GM23338 (cell line): ENCODE data around the gene SRSF2. TPM values are rescaled to one million over a fixed set of nuclear protein-coding genes. Genes with fewer than 3 reads are reported as not detected.
A peak's percentile ranks its signal among the peaks of the same experiment; 100 is the strongest.

Experiments used
- ATAC-seq: fragments of 200-7000 bp; cut with Tn5 transposase; 3 replicates; pipeline ENCODE4 v1.9.1; 2020
- DNase-seq: peaks from one replicate; pipeline ENCODE4 v3.0.0-alpha.2; 2015; ENCODE audit warnings: low spot score
- H2AFZ ChIP-seq: fragments of 200-600 bp; sonication (generic); 2 replicates; pipeline ENCODE4 v1.8.0; 2016; ENCODE audit warnings: antibody characterized with exemption, mild to moderate bottlenecking, moderate library complexity
- H3F3A ChIP-seq: fragments of 200-600 bp; sonication (generic); replicated peaks from 2 replicates; pipeline ENCODE4 v1.8.0; 2017; ENCODE audit warnings: antibody characterized with exemption, mixed run types, low read depth
- H3K27ac ChIP-seq: fragments of 200-600 bp; sonication (generic); 2 replicates; pipeline ENCODE4 v1.6.1; 2016; ENCODE audit warnings: low read depth
- H3K27me3 ChIP-seq: fragments of 200-600 bp; sonication (generic); 2 replicates; pipeline ENCODE4 v1.8.0; 2016; ENCODE audit warnings: mild to moderate bottlenecking, mixed run types, moderate library complexity; ENCODE audit not compliant: insufficient read depth
- H3K36me3 ChIP-seq: fragments of 200-600 bp; sonication (generic); 2 replicates; pipeline ENCODE4 v1.8.0; 2016; ENCODE audit warnings: mild to moderate bottlenecking; ENCODE audit not compliant: insufficient read depth
- H3K4me1 ChIP-seq: fragments of 200-600 bp; sonication (generic); 2 replicates; pipeline ENCODE4 v1.8.0; 2016; ENCODE audit warnings: mild to moderate bottlenecking, moderate library complexity; ENCODE audit not compliant: insufficient read depth
- H3K4me2 ChIP-seq: fragments of 200-600 bp; sonication (generic); 2 replicates; pipeline ENCODE4 v1.7.1; 2017; ENCODE audit warnings: mixed run types
- H3K4me3 ChIP-seq: fragments of 200-600 bp; sonication (generic); 2 replicates; pipeline ENCODE4 v1.6.1; 2016; ENCODE audit warnings: mixed run types
- H3K79me2 ChIP-seq: fragments of 200-600 bp; sonication (generic); replicated peaks from 2 replicates; pipeline ENCODE4 v1.8.0; 2017; ENCODE audit warnings: mild to moderate bottlenecking; ENCODE audit not compliant: insufficient read depth
- H3K9me2 ChIP-seq: fragments of 200-600 bp; sonication (generic); 2 replicates; pipeline ENCODE4 v1.8.0; 2017; ENCODE audit not compliant: insufficient read depth
- H4K20me1 ChIP-seq: fragments of 200-600 bp; sonication (generic); replicated peaks from 2 replicates; pipeline ENCODE4 v1.8.0; 2017; ENCODE audit warnings: mild to moderate bottlenecking; ENCODE audit not compliant: insufficient read depth
- H3K27ac Mint-ChIP-seq: 2 replicates; pipeline ENCODE4 v1.8.0; 2020; ENCODE audit warnings: inconsistent platforms, mild to moderate bottlenecking, moderate library complexity, mixed read lengths
- H3K27me3 Mint-ChIP-seq: 3 replicates; pipeline ENCODE4 v1.8.0; 2022; ENCODE audit warnings: low read depth, mild to moderate bottlenecking, moderate library complexity, mixed read lengths, inconsistent platforms; ENCODE audit not compliant: insufficient read depth, poor library complexity
- H3K36me3 Mint-ChIP-seq: 3 replicates; pipeline ENCODE4 v1.8.0; 2021; ENCODE audit warnings: low read depth, mild to moderate bottlenecking, inconsistent platforms, moderate library complexity, mixed read lengths
- H3K4me1 Mint-ChIP-seq: 3 replicates; pipeline ENCODE4 v1.8.0; 2020; ENCODE audit warnings: mild to moderate bottlenecking, inconsistent platforms, mixed read lengths
- H3K4me3 Mint-ChIP-seq: 3 replicates; pipeline ENCODE4 v1.8.0; 2021; ENCODE audit warnings: moderate library complexity, mild to moderate bottlenecking, inconsistent platforms, mixed read lengths
- H3K9me3 Mint-ChIP-seq: 3 replicates; pipeline ENCODE4 v1.8.0; 2020; ENCODE audit warnings: moderate library complexity, mild to moderate bottlenecking, inconsistent platforms, mixed read lengths
- JUNB ChIP-seq: IDR thresholded peaks from one replicate; pipeline ENCODE4 v1.6.1; 2016; ENCODE audit warnings: antibody characterized with exemption; ENCODE audit not compliant: unreplicated experiment
- NANOG ChIP-seq: IDR thresholded peaks from 2 replicates; pipeline ENCODE4 v1.6.1; 2016; ENCODE audit warnings: antibody characterized with exemption, borderline replicate concordance
- ZNF114 ChIP-seq: fragments of 250-450 bp; sonication (Bioruptor Pico); IDR thresholded peaks from 2 replicates; pipeline ENCODE4 v1.5.0; 2020; ENCODE audit warnings: mild to moderate bottlenecking, moderate library complexity
- ZNF331 ChIP-seq: fragments of 250-450 bp; sonication (Bioruptor Pico); IDR thresholded peaks from 2 replicates; pipeline ENCODE4 v1.5.0; 2020; ENCODE audit warnings: low read depth, mild to moderate bottlenecking, moderate library complexity
- polyA plus RNA-seq: library from polyadenylated mRNA; unstranded; fragments of >200 nt; fragmentation: Nextera tagmentation; extraction: Ambion mirVana; gene quantifications from 2 replicates; pipeline ENCODE4 v1.2.1, GENCODE V29; 2016
- total RNA-seq: library from RNA; depleted of rRNA; stranded (reverse); fragments of >200 nt; shearing (Covaris generic); gene quantifications from 2 replicates; pipeline ENCODE4 v1.2.3, GENCODE V29; 2014
- TF ChIP-seq, protein P1 (sequence below): IDR thresholded peaks from one replicate; pipeline ENCODE4 v1.6.1; 2018; ENCODE audit warnings: antibody characterized with exemption; ENCODE audit not compliant: unreplicated experiment
- TF ChIP-seq, protein P2 (sequence below): IDR thresholded peaks from 2 replicates; pipeline ENCODE4 v1.6.1; 2016; ENCODE audit warnings: antibody characterized with exemption
- TF ChIP-seq, protein P3 (sequence below), 2 experiments: fragments of 200-600 bp in 1 of 2; sonication (generic) in 1 of 2; conservative IDR thresholded peaks; 2 replicates each; pipeline versions ENCODE4 v1.5.1 to v1.6.1; 2016 to 2017; ENCODE audit warnings: antibody characterized with exemption in 2 of 2, low read depth in 2 of 2, mild to moderate bottlenecking in 2 of 2, moderate library complexity in 1 of 2

The SRSF2 gene
- total and polyA plus RNA-seq, 2 experiments from 2014 or later = 317 to 547 TPM

DNA sequence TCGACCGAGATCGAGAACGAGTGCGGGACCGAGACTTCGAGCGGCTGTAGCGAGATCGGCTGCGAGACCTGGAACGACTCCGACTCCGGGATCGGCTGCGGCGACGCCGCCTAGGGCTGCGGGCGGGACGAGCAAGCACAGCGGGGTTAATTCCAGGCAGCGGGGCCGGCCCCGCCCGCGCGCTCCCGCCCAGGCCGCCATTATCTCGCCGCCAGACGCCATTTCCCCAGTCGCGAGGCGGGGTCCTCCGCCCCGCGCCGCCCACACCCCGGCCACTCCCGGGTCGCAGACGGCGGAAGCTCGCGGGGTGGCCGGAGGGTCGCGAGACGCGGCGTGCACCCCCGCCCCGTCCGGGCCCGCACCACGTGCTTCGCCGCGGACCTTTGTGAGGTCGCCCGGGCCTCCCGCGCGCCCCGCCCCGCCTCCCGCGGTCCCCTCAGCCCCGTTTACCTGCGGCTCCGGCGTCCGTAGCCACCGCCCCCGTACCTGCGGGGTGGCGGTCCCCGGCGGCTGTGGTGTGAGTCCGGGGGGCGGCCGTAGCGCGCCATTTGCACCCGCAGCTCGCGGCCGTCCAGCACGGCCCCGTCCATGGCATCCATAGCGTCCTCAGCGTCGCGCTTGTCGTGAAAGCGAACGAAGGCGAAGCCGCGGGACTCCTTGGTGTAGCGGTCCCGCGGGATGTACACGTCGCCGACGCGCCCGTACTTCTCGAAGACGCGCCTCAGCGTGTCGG, 616 bp downstream of the SRSF2 start:
- Histone ChIP-seq H3K4me3 (peak overlapping the region; percentile 97), H3K79me2 (peaks cover 56% of the 10 kb centered on the region), H3K4me1 (peaks cover 12% of the 10 kb centered on the region; the same call in 1 of the 2 replicates), H3K9me2 (no peaks in the 10 kb centered on the region), H3K27ac (peak overlapping the region; percentile 91), H3F3A (peaks cover 40% of the 10 kb centered on the region), H4K20me1 (peaks cover 28% of the 10 kb centered on the region), H2AFZ (no peak overlapping the region), H3K27me3 (no peaks in the 10 kb centered on the region), H3K4me2 (peak overlapping the region; percentile 99), H3K36me3 (peaks cover 34% of the 10 kb centered on the region)
- peaks cover 25% of the 10 kb centered on the region for H3K27me3 Mint-ChIP-seq
- peaks cover 9% of the 10 kb centered on the region; the same call in 2 of the 3 replicates for H3K9me3 Mint-ChIP-seq
- H3K4me1 Mint-ChIP-seq = peaks cover 26% of the 10 kb centered on the region
- TF ChIP-seq ZNF114 (CRISPR knock-in tag) (no peak), JUNB (no peak), ZNF331 (CRISPR knock-in tag) (no peak), NANOG (no peak)
- TF ChIP-seq, protein P1, sequence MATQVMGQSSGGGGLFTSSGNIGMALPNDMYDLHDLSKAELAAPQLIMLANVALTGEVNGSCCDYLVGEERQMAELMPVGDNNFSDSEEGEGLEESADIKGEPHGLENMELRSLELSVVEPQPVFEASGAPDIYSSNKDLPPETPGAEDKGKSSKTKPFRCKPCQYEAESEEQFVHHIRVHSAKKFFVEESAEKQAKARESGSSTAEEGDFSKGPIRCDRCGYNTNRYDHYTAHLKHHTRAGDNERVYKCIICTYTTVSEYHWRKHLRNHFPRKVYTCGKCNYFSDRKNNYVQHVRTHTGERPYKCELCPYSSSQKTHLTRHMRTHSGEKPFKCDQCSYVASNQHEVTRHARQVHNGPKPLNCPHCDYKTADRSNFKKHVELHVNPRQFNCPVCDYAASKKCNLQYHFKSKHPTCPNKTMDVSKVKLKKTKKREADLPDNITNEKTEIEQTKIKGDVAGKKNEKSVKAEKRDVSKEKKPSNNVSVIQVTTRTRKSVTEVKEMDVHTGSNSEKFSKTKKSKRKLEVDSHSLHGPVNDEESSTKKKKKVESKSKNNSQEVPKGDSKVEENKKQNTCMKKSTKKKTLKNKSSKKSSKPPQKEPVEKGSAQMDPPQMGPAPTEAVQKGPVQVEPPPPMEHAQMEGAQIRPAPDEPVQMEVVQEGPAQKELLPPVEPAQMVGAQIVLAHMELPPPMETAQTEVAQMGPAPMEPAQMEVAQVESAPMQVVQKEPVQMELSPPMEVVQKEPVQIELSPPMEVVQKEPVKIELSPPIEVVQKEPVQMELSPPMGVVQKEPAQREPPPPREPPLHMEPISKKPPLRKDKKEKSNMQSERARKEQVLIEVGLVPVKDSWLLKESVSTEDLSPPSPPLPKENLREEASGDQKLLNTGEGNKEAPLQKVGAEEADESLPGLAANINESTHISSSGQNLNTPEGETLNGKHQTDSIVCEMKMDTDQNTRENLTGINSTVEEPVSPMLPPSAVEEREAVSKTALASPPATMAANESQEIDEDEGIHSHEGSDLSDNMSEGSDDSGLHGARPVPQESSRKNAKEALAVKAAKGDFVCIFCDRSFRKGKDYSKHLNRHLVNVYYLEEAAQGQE = no peak
- TF ChIP-seq, protein P2, sequence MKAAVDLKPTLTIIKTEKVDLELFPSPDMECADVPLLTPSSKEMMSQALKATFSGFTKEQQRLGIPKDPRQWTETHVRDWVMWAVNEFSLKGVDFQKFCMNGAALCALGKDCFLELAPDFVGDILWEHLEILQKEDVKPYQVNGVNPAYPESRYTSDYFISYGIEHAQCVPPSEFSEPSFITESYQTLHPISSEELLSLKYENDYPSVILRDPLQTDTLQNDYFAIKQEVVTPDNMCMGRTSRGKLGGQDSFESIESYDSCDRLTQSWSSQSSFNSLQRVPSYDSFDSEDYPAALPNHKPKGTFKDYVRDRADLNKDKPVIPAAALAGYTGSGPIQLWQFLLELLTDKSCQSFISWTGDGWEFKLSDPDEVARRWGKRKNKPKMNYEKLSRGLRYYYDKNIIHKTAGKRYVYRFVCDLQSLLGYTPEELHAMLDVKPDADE = 0 out of 2 replicates have a peak, but pooled peaks have one; percentile 25
- TF ChIP-seq, protein P3, sequence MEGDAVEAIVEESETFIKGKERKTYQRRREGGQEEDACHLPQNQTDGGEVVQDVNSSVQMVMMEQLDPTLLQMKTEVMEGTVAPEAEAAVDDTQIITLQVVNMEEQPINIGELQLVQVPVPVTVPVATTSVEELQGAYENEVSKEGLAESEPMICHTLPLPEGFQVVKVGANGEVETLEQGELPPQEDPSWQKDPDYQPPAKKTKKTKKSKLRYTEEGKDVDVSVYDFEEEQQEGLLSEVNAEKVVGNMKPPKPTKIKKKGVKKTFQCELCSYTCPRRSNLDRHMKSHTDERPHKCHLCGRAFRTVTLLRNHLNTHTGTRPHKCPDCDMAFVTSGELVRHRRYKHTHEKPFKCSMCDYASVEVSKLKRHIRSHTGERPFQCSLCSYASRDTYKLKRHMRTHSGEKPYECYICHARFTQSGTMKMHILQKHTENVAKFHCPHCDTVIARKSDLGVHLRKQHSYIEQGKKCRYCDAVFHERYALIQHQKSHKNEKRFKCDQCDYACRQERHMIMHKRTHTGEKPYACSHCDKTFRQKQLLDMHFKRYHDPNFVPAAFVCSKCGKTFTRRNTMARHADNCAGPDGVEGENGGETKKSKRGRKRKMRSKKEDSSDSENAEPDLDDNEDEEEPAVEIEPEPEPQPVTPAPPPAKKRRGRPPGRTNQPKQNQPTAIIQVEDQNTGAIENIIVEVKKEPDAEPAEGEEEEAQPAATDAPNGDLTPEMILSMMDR (conservative IDR thresholded peaks at IDR 0.05; ENCODE audit: low read depth in 2 of 2) = peak in 1 of 2 experiments; percentile 21; a peak in 1 of 4 replicates
- ATAC-seq = peak; percentile 16
- peak; percentile 63 for DNase-seq
- H3K36me3 Mint-ChIP-seq = peaks cover 57% of the 10 kb centered on the region
- peak overlapping the region; percentile 99 for H3K4me3 Mint-ChIP-seq
- peak overlapping the region; percentile 99 for H3K27ac Mint-ChIP-seq
